ENCODE measurements around the gene FHAD1.

- TF ChIP-seq THRAP3 (IDR thresholded peaks at IDR 0.05; ENCODE audit: borderline replicate concordance) (no peak), EZH2 (IDR thresholded peaks at IDR 0.05; ENCODE audit: borderline replicate concordance, low read depth, low read length) (no peak), MYC (IDR thresholded peaks at IDR 0.05; ENCODE audit: low read depth, low read length) (no peak), MYC (CRISPR knock-in tag; IDR thresholded peaks at IDR 0.05; ENCODE audit: borderline replicate concordance, low read depth) (no peak), POLR2AphosphoS5 (IDR thresholded peaks at IDR 0.05; ENCODE audit: control insufficient read depth, insufficient read depth, low read depth, low read length) (no peak), ELF1 (tag; IDR thresholded peaks at IDR 0.05) (no peak), POLR2A (conservative IDR thresholded peaks at IDR 0.05) (no peak), CTCF (IDR thresholded peaks at IDR 0.05 in 2 of 3, conservative IDR thresholded peaks at IDR 0.05 in 1 of 3; ENCODE audit: insufficient read depth in 2 of 3, low read depth in 1 of 3, low read length in 3 of 3) (no peak), SETDB1 (IDR thresholded peaks at IDR 0.05; ENCODE audit: low read length) (no peak), ZNF444 (CRISPR knock-in tag; IDR thresholded peaks at IDR 0.05) (no peak), ZNF280B (CRISPR knock-in tag; IDR thresholded peaks at IDR 0.05) (no peak)
Measured at GRCh38 chr1:15368888-15369287, 121.9 kb downstream of the FHAD1 start.

Measured in K562 (cell line).